Parathyroid adenoma (tissue), 2 donors: ENCODE results near the gene SLC22A3.

Experiments
- H2AFZ ChIP-seq: fragments of 300-600 bp; sonication (generic); one replicate; pipeline ENCODE4 v1.7.0; 2017; ENCODE audit warnings: antibody characterized with exemption, mild to moderate bottlenecking
- H3K27ac ChIP-seq: fragments of 300-600 bp; sonication (generic); one replicate; pipeline ENCODE4 v1.7.0; 2017
- H3K27me3 ChIP-seq: fragments of 300-600 bp; sonication (generic); one replicate; pipeline ENCODE4 v1.7.0; 2017; ENCODE audit warnings: low read length; ENCODE audit not compliant: control insufficient read depth, insufficient read depth
- H3K36me3 ChIP-seq: fragments of 300-600 bp; sonication (generic); one replicate; pipeline ENCODE4 v1.7.0; 2017; ENCODE audit warnings: low read length; ENCODE audit not compliant: control insufficient read depth, insufficient read depth
- H3K4me1 ChIP-seq: fragments of 300-600 bp; sonication (generic); one replicate; pipeline ENCODE4 v1.7.0; 2017; ENCODE audit warnings: control low read depth
- H3K4me2 ChIP-seq: fragments of 300-600 bp; sonication (generic); one replicate; pipeline ENCODE4 v1.7.0; 2017; ENCODE audit warnings: low read length
- H3K4me3 ChIP-seq: fragments of 300-600 bp; sonication (generic); one replicate; pipeline ENCODE4 v1.7.0; 2017; ENCODE audit warnings: low read depth, low read length
- H3K79me2 ChIP-seq: fragments of 300-600 bp; sonication (generic); one replicate; pipeline ENCODE4 v1.7.0; 2017; ENCODE audit warnings: control low read depth
- H3K9ac ChIP-seq: fragments of 300-600 bp; sonication (generic); one replicate; pipeline ENCODE4 v1.7.0; 2017; ENCODE audit warnings: mild to moderate bottlenecking
- H3K9me3 ChIP-seq: fragments of 300-600 bp; sonication (generic); one replicate; pipeline ENCODE4 v1.7.0; 2017; ENCODE audit warnings: low read length; ENCODE audit not compliant: control insufficient read depth
- CTCF ChIP-seq: fragments of 300-600 bp; sonication (generic); IDR thresholded peaks from one replicate; pipeline ENCODE4 v1.7.0; 2017; ENCODE audit warnings: antibody characterized with exemption, mild to moderate bottlenecking
- donor health status: primary hyperparathyroidism.

The SLC22A3 gene

DNA sequence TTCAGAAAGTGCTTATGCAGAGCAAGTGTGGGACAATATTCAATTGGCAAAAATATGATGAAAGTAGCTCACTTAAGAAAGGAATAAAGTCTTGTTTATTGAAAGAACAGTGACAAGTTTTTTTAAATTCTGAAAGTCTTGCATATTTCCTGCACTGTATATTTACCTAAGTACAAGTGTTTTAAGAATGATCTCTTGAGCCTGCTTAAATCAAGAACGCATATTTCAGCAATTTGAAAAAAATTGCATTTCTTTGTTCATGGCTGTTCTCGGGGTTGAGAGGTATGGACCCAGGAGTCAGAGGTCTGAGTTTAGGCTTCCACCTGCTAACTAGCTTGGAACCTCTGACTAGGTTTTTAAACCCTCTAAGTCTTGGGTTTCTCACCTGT is 27.4 kb downstream of the SLC22A3 start:
- Histone ChIP-seq H2AFZ (no peak overlapping the region), H3K9me3 (no peaks in the 10 kb centered on the region), H3K27me3 (no peaks in the 10 kb centered on the region), H3K4me3 (no peak overlapping the region), H3K4me2 (no peak overlapping the region), H3K79me2 (no peaks in the 10 kb centered on the region), H3K4me1 (no peaks in the 10 kb centered on the region), H3K27ac (no peak overlapping the region), H3K9ac (no peak overlapping the region), H3K36me3 (no peaks in the 10 kb centered on the region)
- TF ChIP-seq CTCF, result no peak

DNA sequence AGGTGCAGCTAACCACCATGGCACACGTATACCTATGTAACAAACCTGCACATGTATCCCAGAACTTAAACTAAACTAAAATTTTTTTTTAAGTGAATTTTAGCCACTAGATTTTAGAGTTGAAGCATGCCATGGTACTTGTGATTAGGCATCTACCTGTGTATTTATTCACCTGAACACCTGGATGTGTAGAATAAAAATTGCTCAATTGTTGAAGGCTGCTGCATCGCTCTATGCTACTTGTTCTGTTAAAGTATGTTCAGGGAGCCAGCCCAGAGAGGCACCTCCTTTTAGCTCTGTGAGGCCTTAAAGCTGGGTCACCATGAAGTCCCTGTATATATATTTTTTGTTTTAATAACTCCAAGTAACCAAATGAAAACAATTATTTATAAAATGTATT is 28.3 kb downstream of the SLC22A3 start:
- Histone ChIP-seq H3K79me2 (no peaks in the 10 kb centered on the region), H2AFZ (no peak overlapping the region), H3K9me3 (no peaks in the 10 kb centered on the region), H3K4me2 (no peak overlapping the region), H3K27ac (no peak overlapping the region), H3K4me3 (no peak overlapping the region), H3K27me3 (no peaks in the 10 kb centered on the region), H3K9ac (no peak overlapping the region), H3K4me1 (no peaks in the 10 kb centered on the region), H3K36me3 (no peaks in the 10 kb centered on the region)
- TF ChIP-seq CTCF, result no peak

DNA sequence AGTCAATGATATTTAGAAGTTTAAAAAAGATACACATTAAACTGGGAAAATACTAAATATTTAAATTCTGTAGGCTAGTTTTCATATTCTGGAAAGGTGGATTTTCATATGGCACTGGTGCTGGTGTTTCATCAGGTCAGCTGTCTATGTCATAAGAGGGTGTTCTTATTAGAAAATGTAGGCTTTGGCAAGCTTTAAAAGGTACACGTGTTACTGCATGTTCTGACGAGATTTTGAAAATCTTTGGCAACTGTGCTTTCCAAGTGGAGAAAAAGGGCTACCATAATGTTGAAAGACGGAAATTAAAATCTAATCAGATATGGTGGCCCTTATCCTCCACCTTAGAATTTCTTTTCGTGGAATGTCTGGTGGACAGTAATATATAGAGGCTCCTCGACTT is 30.0 kb downstream of the SLC22A3 start:
- H3K4me2 ChIP-seq, result no peak overlapping the region
- H3K4me3 ChIP-seq, result no peak overlapping the region
- no peaks in the 10 kb centered on the region for H3K4me1 ChIP-seq
- no peaks in the 10 kb centered on the region for H3K9me3 ChIP-seq
- H2AFZ ChIP-seq, result no peak overlapping the region
- no peak overlapping the region for H3K27ac ChIP-seq
- no peak for TF ChIP-seq CTCF
- no peaks in the 10 kb centered on the region for H3K36me3 ChIP-seq
- H3K9ac ChIP-seq, result no peak overlapping the region
- no peaks in the 10 kb centered on the region for H3K27me3 ChIP-seq
- no peaks in the 10 kb centered on the region for H3K79me2 ChIP-seq

DNA sequence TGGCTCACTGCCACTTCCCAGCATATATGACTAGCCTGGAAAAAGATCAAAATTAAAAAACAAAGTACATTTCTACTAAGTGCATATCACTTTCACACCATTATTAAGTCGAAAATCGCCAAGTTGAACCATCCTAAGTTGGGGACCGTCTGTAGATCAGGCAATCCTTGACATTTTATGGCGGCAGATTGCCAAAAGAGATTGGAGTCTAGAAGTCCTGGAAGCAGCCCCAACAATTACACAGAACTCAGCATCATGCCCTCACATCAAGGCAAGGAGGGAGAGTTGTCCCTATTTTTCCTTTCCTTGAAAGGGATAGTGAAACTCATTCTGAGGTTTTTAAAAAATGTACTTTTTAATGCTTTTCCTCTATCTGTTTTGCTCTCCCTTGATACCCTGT is 30.7 kb downstream of the SLC22A3 start:
- TF ChIP-seq CTCF, result no peak
- H3K9me3 ChIP-seq, result no peaks in the 10 kb centered on the region
- no peaks in the 10 kb centered on the region for H3K36me3 ChIP-seq
- no peaks in the 10 kb centered on the region for H3K27me3 ChIP-seq
- no peak overlapping the region for H2AFZ ChIP-seq
- no peak overlapping the region for H3K4me3 ChIP-seq
- H3K79me2 ChIP-seq, result no peaks in the 10 kb centered on the region
- no peaks in the 10 kb centered on the region for H3K4me1 ChIP-seq
- no peak overlapping the region for H3K9ac ChIP-seq
- H3K4me2 ChIP-seq, result no peak overlapping the region
- H3K27ac ChIP-seq, result no peak overlapping the region

GRCh38 chr6:160379466-160379865 is 31.3 kb downstream of the SLC22A3 start:
- Histone ChIP-seq H3K36me3 (no peaks in the 10 kb centered on the region), H3K4me1 (no peaks in the 10 kb centered on the region), H3K4me3 (no peak overlapping the region), H3K79me2 (no peaks in the 10 kb centered on the region), H3K27me3 (no peaks in the 10 kb centered on the region), H3K4me2 (no peak overlapping the region), H3K9me3 (no peaks in the 10 kb centered on the region), H3K9ac (no peak overlapping the region), H2AFZ (no peak overlapping the region), H3K27ac (no peak overlapping the region)
- TF ChIP-seq CTCF, result no peak
